Measurements from ENCODE around the gene NXN. TPM values are rescaled to one million over a fixed set of nuclear protein-coding genes. Genes with fewer than 3 reads are reported as not detected.

Gene NXN
- total RNA-seq, 2 donors from 2014 or later, result 124 to 201 TPM

DNA sequence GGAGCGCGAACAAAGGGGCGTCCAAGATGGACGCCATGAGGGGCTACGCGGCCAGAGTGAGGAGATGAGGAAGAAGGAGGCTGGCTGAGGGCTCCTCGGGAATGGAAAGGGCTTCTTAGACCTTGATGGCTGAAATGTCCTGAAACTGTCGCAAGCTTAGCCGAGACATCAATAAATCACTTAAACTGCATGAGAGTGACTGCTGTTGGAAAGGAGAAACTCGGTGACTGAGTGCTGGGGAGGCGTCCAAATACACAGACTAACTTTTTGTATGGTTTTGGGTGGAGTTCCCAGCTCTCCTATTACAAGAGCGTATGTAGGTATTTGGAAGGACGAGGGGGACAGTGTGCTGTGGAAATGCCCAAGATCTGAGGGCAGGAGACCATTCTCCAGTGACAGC lies 226.2 kb downstream of the NXN start:
- H3K4me3 Mint-ChIP-seq, result peak overlapping the region; percentile 29
- peaks cover 45% of the 10 kb centered on the region for H3K36me3 Mint-ChIP-seq (ENCODE audit: low read depth)
- H3K27ac Mint-ChIP-seq, result peak overlapping the region; percentile 15
- peaks cover 33% of the 10 kb centered on the region for H3K9me3 ChIP-seq (ENCODE audit: control insufficient read depth, low read length)
- TF ChIP-seq, protein P1, sequence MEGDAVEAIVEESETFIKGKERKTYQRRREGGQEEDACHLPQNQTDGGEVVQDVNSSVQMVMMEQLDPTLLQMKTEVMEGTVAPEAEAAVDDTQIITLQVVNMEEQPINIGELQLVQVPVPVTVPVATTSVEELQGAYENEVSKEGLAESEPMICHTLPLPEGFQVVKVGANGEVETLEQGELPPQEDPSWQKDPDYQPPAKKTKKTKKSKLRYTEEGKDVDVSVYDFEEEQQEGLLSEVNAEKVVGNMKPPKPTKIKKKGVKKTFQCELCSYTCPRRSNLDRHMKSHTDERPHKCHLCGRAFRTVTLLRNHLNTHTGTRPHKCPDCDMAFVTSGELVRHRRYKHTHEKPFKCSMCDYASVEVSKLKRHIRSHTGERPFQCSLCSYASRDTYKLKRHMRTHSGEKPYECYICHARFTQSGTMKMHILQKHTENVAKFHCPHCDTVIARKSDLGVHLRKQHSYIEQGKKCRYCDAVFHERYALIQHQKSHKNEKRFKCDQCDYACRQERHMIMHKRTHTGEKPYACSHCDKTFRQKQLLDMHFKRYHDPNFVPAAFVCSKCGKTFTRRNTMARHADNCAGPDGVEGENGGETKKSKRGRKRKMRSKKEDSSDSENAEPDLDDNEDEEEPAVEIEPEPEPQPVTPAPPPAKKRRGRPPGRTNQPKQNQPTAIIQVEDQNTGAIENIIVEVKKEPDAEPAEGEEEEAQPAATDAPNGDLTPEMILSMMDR (conservative IDR thresholded peaks at IDR 0.05), result no peak
- peaks cover 4% of the 10 kb centered on the region for H3K4me1 ChIP-seq (ENCODE audit: control insufficient read depth, insufficient read depth, low read length)
- no peak overlapping the region for H3K27ac ChIP-seq (ENCODE audit: low read depth, low read length)
- H3K27me3 Mint-ChIP-seq (ENCODE audit: insufficient read depth), result no peaks in the 10 kb centered on the region
- 92 to 93% methylated on average over 11 to 13 of the region's 13 CpGs for WGBS, 2 experiments (ENCODE audit: insufficient coverage in 1 of 2, insufficient read length in 1 of 2)
- H3K36me3 ChIP-seq (ENCODE audit: control insufficient read depth, insufficient read depth, low read length), result peaks cover 47% of the 10 kb centered on the region
- H3K9me3 Mint-ChIP-seq, result peaks cover 12% of the 10 kb centered on the region
- H3K27me3 ChIP-seq (ENCODE audit: control insufficient read depth, insufficient read depth, low read length, poor library complexity, severe bottlenecking), result no peaks in the 10 kb centered on the region
- DNase-seq, result no peak
- H3K4me3 ChIP-seq (ENCODE audit: low read length), result no peak overlapping the region
- H3K9ac ChIP-seq (ENCODE audit: extremely low read depth, low read length, poor library complexity, severe bottlenecking), result no peak overlapping the region
- peaks cover 36% of the 10 kb centered on the region for H3K4me1 Mint-ChIP-seq

DNA sequence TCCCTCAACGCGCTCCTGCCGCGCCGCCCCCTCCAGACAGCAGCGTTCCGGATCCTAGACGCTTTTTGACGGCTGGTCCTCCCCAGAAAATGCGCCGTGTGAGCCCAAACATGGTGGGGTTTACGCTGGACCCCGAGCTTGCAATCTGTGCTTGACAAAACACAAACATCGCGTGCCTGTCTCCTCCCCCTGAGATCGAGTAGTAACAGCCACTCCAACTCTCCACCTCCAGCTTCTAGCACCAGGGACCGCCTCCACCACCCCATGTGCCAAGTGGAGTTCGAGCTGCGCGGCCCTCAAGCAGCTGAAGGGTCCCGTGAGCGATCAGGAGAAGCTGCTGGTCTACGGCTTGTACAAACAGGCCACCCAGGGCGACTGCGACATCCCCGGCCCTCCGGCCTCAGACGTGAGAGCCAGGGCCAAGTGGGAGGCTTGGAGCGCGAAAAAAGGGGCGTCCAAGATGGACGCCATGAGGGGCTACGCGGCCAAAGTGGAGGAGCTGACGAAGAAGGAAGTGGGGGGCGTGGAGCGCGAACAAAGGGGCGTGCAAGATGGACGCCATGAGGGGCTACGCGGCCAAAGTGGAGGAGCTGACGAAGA lies 226.9 kb downstream of the NXN start:
- Histone ChIP-seq H3K9ac (ENCODE audit: extremely low read depth, low read length, poor library complexity, severe bottlenecking) (peak overlapping the region; percentile 45), H3K27ac (ENCODE audit: low read depth, low read length) (peak overlapping the region; percentile 8), H3K4me1 (ENCODE audit: control insufficient read depth, insufficient read depth, low read length) (peaks cover 4% of the 10 kb centered on the region), H3K36me3 (ENCODE audit: control insufficient read depth, insufficient read depth, low read length) (peaks cover 47% of the 10 kb centered on the region), H3K9me3 (ENCODE audit: control insufficient read depth, low read length) (peaks cover 33% of the 10 kb centered on the region), H3K27me3 (ENCODE audit: control insufficient read depth, insufficient read depth, low read length, poor library complexity, severe bottlenecking) (no peaks in the 10 kb centered on the region), H3K4me3 (ENCODE audit: low read length) (peak overlapping the region; percentile 87)
- Mint-ChIP-seq H3K27me3 (ENCODE audit: insufficient read depth) (no peaks in the 10 kb centered on the region), H3K27ac (peak overlapping the region; percentile 98), H3K4me3 (peak overlapping the region; percentile 81), H3K36me3 (ENCODE audit: low read depth) (peaks cover 46% of the 10 kb centered on the region), H3K9me3 (peaks cover 15% of the 10 kb centered on the region), H3K4me1 (peaks cover 36% of the 10 kb centered on the region)
- peak; percentile 89 for DNase-seq
- TF ChIP-seq, protein P1 (conservative IDR thresholded peaks at IDR 0.05), result no peak
- 41 to 63% methylated on average over 17 to 38 of the region's 43 CpGs for WGBS, 2 experiments (ENCODE audit: insufficient coverage in 1 of 2, insufficient read length in 1 of 2)

DNA sequence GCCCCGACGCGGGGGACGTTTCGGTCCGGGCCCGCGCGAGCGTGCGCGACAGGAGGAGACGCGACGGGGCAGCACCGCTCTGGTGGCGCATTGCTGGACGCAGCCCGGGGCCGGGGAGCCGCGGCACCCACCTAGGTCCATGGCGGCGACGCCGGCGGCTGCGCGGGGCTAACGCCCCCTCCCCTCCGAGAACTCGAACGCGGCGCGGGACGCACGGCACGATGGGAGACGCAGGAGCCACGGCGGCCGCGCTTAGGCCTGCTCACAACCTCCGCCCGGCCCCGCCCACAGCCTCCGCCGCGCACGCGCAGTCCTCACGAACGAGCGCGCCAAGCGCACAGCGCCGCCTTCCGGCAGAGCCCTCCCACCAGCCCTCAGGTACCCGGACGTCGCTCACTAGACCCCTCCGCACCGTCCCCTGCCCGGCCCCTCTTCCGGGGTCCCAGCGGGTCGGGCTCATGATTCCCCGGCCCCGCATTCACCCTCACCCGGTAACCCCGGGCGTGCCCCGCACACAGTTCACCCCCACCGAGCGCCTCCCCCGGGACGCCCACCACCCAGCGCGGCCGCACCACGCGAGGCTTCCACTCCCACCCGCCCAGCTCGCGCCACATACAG lies 227.5 kb downstream of the NXN start, which contains the start of gene GEMIN4:
Gene GEMIN4, minus strand, starts transcription at position 263 of the 618 bp plus-strand sequence. Its CDS starts 122 bp downstream, at position 141.
- TF ChIP-seq, protein P1 (conservative IDR thresholded peaks at IDR 0.05), result peak; percentile 98
- Histone ChIP-seq H3K4me3 (ENCODE audit: low read length) (peak within 1 kb of the TSS; percentile 87), H3K36me3 (ENCODE audit: control insufficient read depth, insufficient read depth, low read length) (peaks cover 47% of the 10 kb centered on the region), H3K9me3 (ENCODE audit: control insufficient read depth, low read length) (peaks cover 32% of the 10 kb centered on the region), H3K27me3 (ENCODE audit: control insufficient read depth, insufficient read depth, low read length, poor library complexity, severe bottlenecking) (no peaks in the 10 kb centered on the region), H3K9ac (ENCODE audit: extremely low read depth, low read length, poor library complexity, severe bottlenecking) (peak within 1 kb of the TSS; percentile 68), H3K4me1 (ENCODE audit: control insufficient read depth, insufficient read depth, low read length) (peaks cover 4% of the 10 kb centered on the region), H3K27ac (ENCODE audit: low read depth, low read length) (peak within 1 kb of the TSS; percentile 8)
- peak; percentile 100 for DNase-seq
- peaks cover 36% of the 10 kb centered on the region for H3K4me1 Mint-ChIP-seq
- peaks cover 49% of the 10 kb centered on the region for H3K36me3 Mint-ChIP-seq (ENCODE audit: low read depth)
- peak within 1 kb of the TSS; percentile 81 for H3K4me3 Mint-ChIP-seq
- no peaks in the 10 kb centered on the region for H3K27me3 Mint-ChIP-seq (ENCODE audit: insufficient read depth)
- 0 to 1% methylated on average over 15 to 87 of the region's 87 CpGs for WGBS, 2 experiments (ENCODE audit: insufficient coverage in 1 of 2, insufficient read length in 1 of 2)
- peaks cover 15% of the 10 kb centered on the region for H3K9me3 Mint-ChIP-seq
- peak within 1 kb of the TSS; percentile 98 for H3K27ac Mint-ChIP-seq
